ENCODE data around the gene GHRHR. TPM values are rescaled to one million over a fixed set of nuclear protein-coding genes. Genes with fewer than 3 reads are reported as not detected.

Gene GHRHR
- polyA plus RNA-seq, 3 donors = not detected

DNA sequence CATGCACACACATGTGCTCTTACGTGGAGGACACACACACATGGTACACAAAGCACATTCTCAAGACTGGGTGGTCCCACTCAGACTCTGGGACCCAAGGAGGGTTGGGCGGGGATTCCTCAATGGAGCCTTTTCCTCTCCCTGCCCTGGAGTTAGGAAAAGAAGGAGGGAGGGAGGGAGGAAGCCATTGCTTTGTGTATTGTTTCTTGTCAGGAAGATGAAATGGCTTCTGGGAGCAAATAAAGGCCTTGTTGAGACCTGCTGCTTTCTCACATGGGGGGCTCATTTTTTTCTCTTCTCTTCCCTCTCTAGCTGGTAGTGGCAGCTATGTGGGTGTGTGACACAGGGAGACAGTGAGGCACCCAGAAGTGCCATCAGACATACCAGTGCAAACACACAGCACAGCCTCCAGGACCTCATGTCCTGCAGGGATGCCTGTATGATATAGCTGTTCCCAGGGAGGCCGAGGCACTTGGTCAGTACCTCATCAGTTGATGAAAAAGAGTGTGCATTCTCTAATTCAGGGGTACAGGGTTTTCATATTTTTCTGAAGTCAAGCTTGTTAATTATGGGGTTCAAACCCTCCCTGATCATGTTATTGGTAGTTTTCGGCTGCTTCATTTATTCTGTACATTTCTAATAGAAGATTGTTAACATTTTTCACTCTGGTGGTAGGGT is 46.4 kb upstream of the GHRHR start:
- no peak for TF ChIP-seq CTCF (IDR thresholded peaks at IDR 0.05)
- no peaks in the 10 kb centered on the region for H3K4me1 ChIP-seq (ENCODE audit: control insufficient read depth in 1 of 2, insufficient read depth in 2 of 2, low read length in 2 of 2)
- WGBS (ENCODE audit: insufficient coverage) = 80% methylated on average over 1 of the region's 4 CpGs
- Mint-ChIP-seq H3K4me1 (peaks cover 2% of the 10 kb centered on the region), H3K27ac (no peak overlapping the region), H3K4me3 (no peak overlapping the region), H3K27me3 (ENCODE audit: low read depth in 3 of 3) (peaks cover 0 to 3% (median 1%) of the 10 kb centered on the region in 3 donors), H3K9me3 (no peaks in the 10 kb centered on the region), H3K36me3 (no peaks in the 10 kb centered on the region)
- H3K79me2 ChIP-seq (ENCODE audit: insufficient read depth, low read length) = no peaks in the 10 kb centered on the region
- H2AFZ ChIP-seq (ENCODE audit: insufficient read depth, low read depth, low read length, poor library complexity, severe bottlenecking) = no peak overlapping the region
- no peak overlapping the region for H3K4me2 ChIP-seq (replicated peaks; ENCODE audit: extremely low read depth, low read length, poor library complexity, severe bottlenecking)
- no peaks in the 10 kb centered on the region for H3K9me3 ChIP-seq (replicated peaks in 1 of 2; ENCODE audit: control insufficient read depth in 1 of 2, insufficient read depth in 1 of 2, low read length in 2 of 2)
- no peaks in the 10 kb centered on the region for H3K27me3 ChIP-seq (ENCODE audit: control insufficient read depth in 2 of 2, insufficient read depth in 2 of 2, low read length in 2 of 2)
- no peak for DNase-seq
- H3K36me3 ChIP-seq (replicated peaks in 1 of 2; ENCODE audit: control insufficient read depth in 1 of 2, insufficient read depth in 2 of 2, low read length in 2 of 2) = no peaks in the 10 kb centered on the region
- H3K4me3 ChIP-seq (replicated peaks in 1 of 3; ENCODE audit: low read depth in 2 of 3, low read length in 3 of 3) = no peak overlapping the region
- no peak overlapping the region for H3K27ac ChIP-seq (ENCODE audit: low read depth in 1 of 2, low read length in 2 of 2)
- no peaks in the 10 kb centered on the region for H4K20me1 ChIP-seq (ENCODE audit: insufficient read depth, low read length)
- no peak overlapping the region for H3K9ac ChIP-seq (ENCODE audit: insufficient read depth, low read length, poor library complexity, severe bottlenecking)
- intact Hi-C loops (cut with micrococcal nuclease) = no loop called here

- H2AFZ ChIP-seq (ENCODE audit: insufficient read depth, low read depth, low read length, poor library complexity, severe bottlenecking) = no peak overlapping the region
- no peak overlapping the region for H3K4me3 Mint-ChIP-seq
- no peak for DNase-seq
- H3K9me3 Mint-ChIP-seq = no peaks in the 10 kb centered on the region
- H3K27ac ChIP-seq (ENCODE audit: low read depth in 1 of 2, low read length in 2 of 2) = no peak overlapping the region
- peaks cover 0 to 4% (median 1%) of the 10 kb centered on the region in 3 donors for H3K27me3 Mint-ChIP-seq (ENCODE audit: low read depth in 3 of 3)
- no peak for TF ChIP-seq CTCF (IDR thresholded peaks at IDR 0.05)
- H3K36me3 Mint-ChIP-seq = no peaks in the 10 kb centered on the region
- no peaks in the 10 kb centered on the region for H3K4me1 ChIP-seq (ENCODE audit: control insufficient read depth in 1 of 2, insufficient read depth in 2 of 2, low read length in 2 of 2)
- no peak overlapping the region for H3K4me3 ChIP-seq (replicated peaks in 1 of 3; ENCODE audit: low read depth in 2 of 3, low read length in 3 of 3)
- H3K27ac Mint-ChIP-seq = no peak overlapping the region
- intact Hi-C loops (cut with micrococcal nuclease) = no loop called here
- no peaks in the 10 kb centered on the region for H3K79me2 ChIP-seq (ENCODE audit: insufficient read depth, low read length)
- no peaks in the 10 kb centered on the region for H3K9me3 ChIP-seq (replicated peaks in 1 of 2; ENCODE audit: control insufficient read depth in 1 of 2, insufficient read depth in 1 of 2, low read length in 2 of 2)
- no peak overlapping the region for H3K9ac ChIP-seq (ENCODE audit: insufficient read depth, low read length, poor library complexity, severe bottlenecking)
- H3K4me2 ChIP-seq (replicated peaks; ENCODE audit: extremely low read depth, low read length, poor library complexity, severe bottlenecking) = no peak overlapping the region
- H3K27me3 ChIP-seq (ENCODE audit: control insufficient read depth in 2 of 2, insufficient read depth in 2 of 2, low read length in 2 of 2) = no peaks in the 10 kb centered on the region
- no peaks in the 10 kb centered on the region for H3K36me3 ChIP-seq (replicated peaks in 1 of 2; ENCODE audit: control insufficient read depth in 1 of 2, insufficient read depth in 2 of 2, low read length in 2 of 2)
- H4K20me1 ChIP-seq (ENCODE audit: insufficient read depth, low read length) = no peaks in the 10 kb centered on the region
- 90% methylated on average over 2 of the region's 4 CpGs for WGBS (ENCODE audit: insufficient coverage)
- H3K4me1 Mint-ChIP-seq = peaks cover 2% of the 10 kb centered on the region
Observed at GRCh38 chr7:30918676-30919075, 45.1 kb upstream of the GHRHR start.

All from CD14-positive monocyte (primary cell).